SU-DHL-6 (cell line): ENCODE data around the gene EXOSC3.

ENCODE experiments used
- CTCF ChIP-seq: fragments of 200-600 bp; sonication (generic); IDR thresholded peaks from one replicate; pipeline ENCODE4 v1.5.1; 2017; ENCODE audit warnings: antibody characterized with exemption, mild to moderate bottlenecking, low read length, moderate library complexity; ENCODE audit not compliant: insufficient read depth, poor library complexity, severe bottlenecking
- EZH2phosphoT487 ChIP-seq: fragments of 200-600 bp; sonication (generic), shearing (Covaris generic); conservative IDR thresholded peaks from 2 replicates; pipeline ENCODE4 v1.6.1; 2018; ENCODE audit warnings: mild to moderate bottlenecking, antibody characterized with exemption, low read length, moderate library complexity, mixed read lengths

DNA sequence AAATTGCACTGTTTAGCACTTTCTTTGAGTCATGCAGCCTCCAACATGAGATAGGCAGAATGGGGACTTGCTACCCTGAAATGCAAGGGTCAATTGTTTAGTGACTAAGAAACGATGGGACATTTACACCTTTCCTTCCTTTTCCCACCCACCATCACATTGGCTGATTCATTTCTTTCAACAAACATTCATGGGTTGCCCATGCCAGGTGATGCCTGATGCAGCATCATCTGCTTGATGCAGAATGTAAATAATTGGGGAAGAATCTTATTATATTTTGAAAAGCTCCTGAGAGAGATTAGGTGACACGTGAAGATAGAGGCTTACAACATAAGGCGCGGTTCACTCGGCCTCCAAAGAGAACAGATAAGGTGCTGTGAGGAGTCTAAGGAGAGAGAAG is 35.7 kb downstream of the EXOSC3 start:
- no peak for TF ChIP-seq CTCF
- no peak for TF ChIP-seq EZH2phosphoT487
